H1 (cell line): ENCODE data around the gene MIA2. TPM values are rescaled to one million over a fixed set of nuclear protein-coding genes. Genes with fewer than 3 reads are reported as not detected.

Source experiments
- CTCF ChIA-PET: fragments of 300-600 bp; sonication (Branson Sonifier 250); formaldehyde crosslinking; loops from one replicate; lab custom pipeline; 2021; ENCODE audit not compliant: partially characterized antibody; lab: Charles Lee
- POLR2A ChIA-PET: fragments of 300-600 bp; sonication (Branson Sonifier 250); formaldehyde crosslinking; loops from one replicate; lab custom pipeline; 2021; ENCODE audit warnings: inconsistent platforms; ENCODE audit not compliant: partially characterized antibody; lab: Charles Lee
- DNase-seq, 2 experiments: peaks; one replicate each; pipeline versions ENCODE4 v3.0.0 to v3.0.0-alpha.2; 2010 to 2022; ENCODE audit warnings: low spot score in 2 of 2, low read depth in 1 of 2, mixed read lengths in 1 of 2
- FAIRE-seq: peaks from 2 replicates; lab custom pipeline; 2011; peaks lifted over from hg19 to GRCh38; lab: Jason Lieb, UNC
- H2AFZ ChIP-seq: 2 replicates; pipeline ENCODE4 v1.8.1; 2012; ENCODE audit warnings: low read length, inconsistent platforms
- H2AK5ac ChIP-seq: 2 replicates; pipeline ENCODE4 v1.6.1; 2013; ENCODE audit warnings: low read depth, low read length
- H2BK120ac ChIP-seq: replicated peaks from 2 replicates; pipeline ENCODE3; 2013; ENCODE audit warnings: low read depth, low read length, inconsistent platforms
- H2BK12ac ChIP-seq: 2 replicates; pipeline ENCODE4 v1.6.1; 2013; ENCODE audit warnings: low read depth, low read length
- H2BK15ac ChIP-seq: 2 replicates; pipeline ENCODE4 v1.6.1; 2013; ENCODE audit warnings: low read length
- H2BK20ac ChIP-seq: 2 replicates; pipeline ENCODE4 v1.6.1; 2013; ENCODE audit warnings: low read length
- H2BK5ac ChIP-seq: 2 replicates; pipeline ENCODE4 v1.6.1; 2013; ENCODE audit warnings: low read depth, low read length
- H3K14ac ChIP-seq: 2 replicates; pipeline ENCODE4 v1.6.1; 2013; ENCODE audit warnings: inconsistent platforms; ENCODE audit not compliant: insufficient read length
- H3K18ac ChIP-seq: 2 replicates; pipeline ENCODE4 v1.6.1; 2013; ENCODE audit warnings: low read length; ENCODE audit errors: extremely low read depth
- H3K23ac ChIP-seq: 2 replicates; pipeline ENCODE4 v1.6.1; 2013; ENCODE audit warnings: inconsistent platforms; ENCODE audit not compliant: insufficient read length
- H3K23me2 ChIP-seq: 2 replicates; pipeline ENCODE4 v1.6.1; 2013; ENCODE audit warnings: low read depth, low read length
- H3K27ac ChIP-seq: 2 replicates; pipeline ENCODE4 v1.6.1; 2011; ENCODE audit warnings: low read depth, low read length, inconsistent platforms
- H3K27me3 ChIP-seq, 4 experiments: replicated peaks in 1 of 4; 1 replicate in 1 of 4; 2 replicates in 3 of 4; pipeline versions ENCODE4 v1.6.1 to v1.8.1; 2011 to 2013; ENCODE audit warnings: low read length in 3 of 4, mild to moderate bottlenecking in 3 of 4, inconsistent platforms in 2 of 4, mixed read lengths in 2 of 4, moderate library complexity in 1 of 4; ENCODE audit not compliant: control insufficient read depth in 3 of 4, insufficient read depth in 3 of 4; ENCODE audit errors: extremely low read depth in 1 of 4
- H3K36me3 ChIP-seq, 4 experiments: 2 replicates each; pipeline versions ENCODE4 v1.6.1 to v1.8.1; 2011 to 2013; ENCODE audit warnings: mild to moderate bottlenecking in 4 of 4, low read length in 3 of 4, moderate library complexity in 2 of 4, control low read depth in 1 of 4, inconsistent platforms in 1 of 4; ENCODE audit not compliant: insufficient read depth in 4 of 4, control insufficient read depth in 2 of 4
- H3K4ac ChIP-seq: replicated peaks from 2 replicates; pipeline ENCODE3; 2013; ENCODE audit warnings: low read length, low read depth, mixed read lengths, inconsistent platforms; ENCODE audit not compliant: insufficient read length
- H3K4me1 ChIP-seq, 4 experiments: replicated peaks in 1 of 4; 1 replicate in 1 of 4; 2 replicates in 3 of 4; pipeline versions ENCODE4 v1.6.1 to v1.8.1; 2011 to 2013; ENCODE audit warnings: low read length in 3 of 4, inconsistent platforms in 2 of 4, mixed read lengths in 1 of 4; ENCODE audit not compliant: insufficient read depth in 4 of 4, control insufficient read depth in 3 of 4
- H3K4me2 ChIP-seq, 2 experiments: 2 replicates each; pipeline versions ENCODE4 v1.6.1 to v1.8.1; 2011 to 2013; ENCODE audit warnings: low read depth in 2 of 2, low read length in 2 of 2, control low read depth in 1 of 2, inconsistent platforms in 1 of 2, mild to moderate bottlenecking in 1 of 2; ENCODE audit not compliant: insufficient read depth in 1 of 2
- H3K4me3 ChIP-seq, 4 experiments: fragments of 200-600, 300-600 bp in 1 of 4; sonication (generic), shearing (Covaris generic), sonication (Bioruptor Twin) in 1 of 4; 2 replicates each; pipeline versions ENCODE4 v1.5.1 to v1.8.1; 2011 to 2016; ENCODE audit warnings: low read length in 4 of 4, low read depth in 3 of 4, control low read depth in 2 of 4, inconsistent platforms in 2 of 4, mild to moderate bottlenecking in 2 of 4, mixed read lengths in 1 of 4, moderate library complexity in 1 of 4; ENCODE audit not compliant: insufficient read depth in 2 of 4; ENCODE audit errors: extremely low read depth in 1 of 4
- H3K56ac ChIP-seq: replicated peaks from 2 replicates; pipeline ENCODE3; 2013; ENCODE audit warnings: low read depth, mild to moderate bottlenecking, mixed read lengths, low read length, inconsistent platforms; ENCODE audit not compliant: insufficient read length
- H3K79me1 ChIP-seq: 2 replicates; pipeline ENCODE4 v1.6.1; 2013; ENCODE audit warnings: low read depth, low read length, control low read depth
- H3K79me2 ChIP-seq, 2 experiments: 2 replicates each; pipeline versions ENCODE4 v1.6.1 to v1.8.1; 2012 to 2013; ENCODE audit warnings: low read length in 2 of 2, mild to moderate bottlenecking in 2 of 2, inconsistent platforms in 1 of 2; ENCODE audit not compliant: insufficient read depth in 2 of 2, control insufficient read depth in 1 of 2
- H3K9ac ChIP-seq, 4 experiments: replicated peaks in 1 of 4; 1 replicate in 1 of 4; 2 replicates in 3 of 4; pipeline versions ENCODE4 v1.6.1 to v1.8.1; 2011 to 2013; ENCODE audit warnings: low read depth in 3 of 4, low read length in 3 of 4, control low read depth in 2 of 4, mild to moderate bottlenecking in 2 of 4, moderate library complexity in 2 of 4, inconsistent platforms in 1 of 4; ENCODE audit errors: extremely low read depth in 1 of 4
- H3K9me3 ChIP-seq, 2 experiments: 2 replicates each; pipeline versions ENCODE4 v1.6.1 to v1.8.1; 2012 to 2013; ENCODE audit warnings: mild to moderate bottlenecking in 2 of 2, moderate library complexity in 2 of 2, control low read depth in 1 of 2, inconsistent platforms in 1 of 2, low read depth in 1 of 2, low read length in 1 of 2, mixed read lengths in 1 of 2; ENCODE audit not compliant: insufficient read depth in 2 of 2
- H4K20me1 ChIP-seq, 2 experiments: replicated peaks in 1 of 2; 2 replicates each; pipeline versions ENCODE3 to v1.8.1; 2011 to 2013; ENCODE audit warnings: inconsistent platforms in 2 of 2, low read length in 2 of 2, mild to moderate bottlenecking in 1 of 2; ENCODE audit not compliant: insufficient read depth in 2 of 2, control insufficient read depth in 1 of 2
- H4K5ac ChIP-seq: 2 replicates; pipeline ENCODE4 v1.6.1; 2013; ENCODE audit warnings: low read length, low read depth, mixed read lengths, inconsistent platforms; ENCODE audit not compliant: insufficient read length
- H4K8ac ChIP-seq: 2 replicates; pipeline ENCODE4 v1.8.0; 2013; ENCODE audit warnings: mild to moderate bottlenecking, moderate library complexity, low read length, inconsistent platforms; ENCODE audit not compliant: insufficient read depth; ENCODE audit errors: extremely low read depth
- H4K91ac ChIP-seq: replicated peaks from 2 replicates; pipeline ENCODE3; 2013; ENCODE audit warnings: low read length, mixed read lengths, inconsistent platforms; ENCODE audit not compliant: insufficient read length
- CEBPB ChIP-seq: IDR thresholded peaks from 2 replicates; pipeline ENCODE4 v1.6.1; 2012; ENCODE audit warnings: low read depth, low read length
- KDM1A ChIP-seq: fragments of 200-600, 300-600 bp; sonication (generic); IDR thresholded peaks from 2 replicates; pipeline ENCODE4 v1.7.1; 2016; ENCODE audit warnings: mild to moderate bottlenecking, low read length, borderline replicate concordance
- POLR2A ChIP-seq, 2 experiments: IDR thresholded peaks; 1 replicate in 1 of 2; 2 replicates in 1 of 2; pipeline ENCODE4 v1.6.1; 2011; ENCODE audit warnings: low read depth in 2 of 2, low read length in 2 of 2, mild to moderate bottlenecking in 2 of 2; ENCODE audit errors: control extremely low read depth in 1 of 2
- RAD21 ChIP-seq, 2 experiments: IDR thresholded peaks in 1 of 2; conservative IDR thresholded peaks in 1 of 2; 2 replicates each; pipeline ENCODE4 v1.6.1; 2011; ENCODE audit warnings: low read depth in 2 of 2, low read length in 2 of 2, improper control_type of control experiment in 1 of 2, inconsistent platforms in 1 of 2, mild to moderate bottlenecking in 1 of 2, moderate library complexity in 1 of 2
- SIN3A ChIP-seq, 2 experiments: IDR thresholded peaks in 1 of 2; conservative IDR thresholded peaks in 1 of 2; 2 replicates each; pipeline ENCODE4 v1.6.1; 2011 to 2012; ENCODE audit warnings: low read length in 2 of 2, improper control_type of control experiment in 1 of 2, low read depth in 1 of 2, mild to moderate bottlenecking in 1 of 2
- SP4 ChIP-seq: IDR thresholded peaks from 2 replicates; pipeline ENCODE4 v1.6.1; 2012; ENCODE audit warnings: low read length, inconsistent platforms
- WGBS, 2 experiments: shearing (Covaris generic) in 1 of 2; methylation state at CpG; one replicate each; pipeline versions ENCODE4 v1.1.6 to v1.1.7; 2013 to 2015; ENCODE audit warnings: low lambda C conversion rate in 2 of 2, mixed read lengths in 2 of 2, inconsistent platforms in 1 of 2, low coverage in 1 of 2, missing lambda C conversion rate in 1 of 2; ENCODE audit not compliant: insufficient replicate concordance in 2 of 2, insufficient coverage in 1 of 2, insufficient read length in 1 of 2; ENCODE audit errors: extremely low coverage in 1 of 2, missing lambda C conversion rate in 1 of 2; 5-methylcytosine and 5-hydroxymethylcytosine counted together
- polyA plus RNA-seq, 7 experiments: library from polyadenylated mRNA; depleted of rRNA in 3 of 7; stranded (reverse) in 5 of 7; unstranded in 2 of 7; fragments of >200 nt in 5 of 7; fragments of 200-250 nt in 2 of 7; gene quantifications; 1 replicate in 5 of 7; 2 replicates in 1 of 7; 4 replicates in 1 of 7; pipeline versions ENCODE4 v1.2.1 to v1.2.3, GENCODE V29; 2011 to 2013; ENCODE audit warnings: missing spikeins in 2 of 7, mixed read lengths in 2 of 7
- total RNA-seq: library from RNA; stranded (reverse); fragmentation: NEBNext Ultra II Directional; extraction: Animal tissue kit (Norgen Biotek cat#: 25700); gene quantifications from 2 replicates; pipeline ENCODE4 v1.2.1, GENCODE V29; 2021
- TF ChIP-seq, protein P1 (sequence below): IDR thresholded peaks from 2 replicates; pipeline ENCODE4 v1.6.1; 2012; ENCODE audit warnings: inconsistent platforms

Gene MIA2
- total and polyA plus RNA-seq, 2 of the 8 experiments (the other 6 are each of a cell fraction or from before 2014, with no cell fraction given) = 10.1 to 15.0 TPM

DNA sequence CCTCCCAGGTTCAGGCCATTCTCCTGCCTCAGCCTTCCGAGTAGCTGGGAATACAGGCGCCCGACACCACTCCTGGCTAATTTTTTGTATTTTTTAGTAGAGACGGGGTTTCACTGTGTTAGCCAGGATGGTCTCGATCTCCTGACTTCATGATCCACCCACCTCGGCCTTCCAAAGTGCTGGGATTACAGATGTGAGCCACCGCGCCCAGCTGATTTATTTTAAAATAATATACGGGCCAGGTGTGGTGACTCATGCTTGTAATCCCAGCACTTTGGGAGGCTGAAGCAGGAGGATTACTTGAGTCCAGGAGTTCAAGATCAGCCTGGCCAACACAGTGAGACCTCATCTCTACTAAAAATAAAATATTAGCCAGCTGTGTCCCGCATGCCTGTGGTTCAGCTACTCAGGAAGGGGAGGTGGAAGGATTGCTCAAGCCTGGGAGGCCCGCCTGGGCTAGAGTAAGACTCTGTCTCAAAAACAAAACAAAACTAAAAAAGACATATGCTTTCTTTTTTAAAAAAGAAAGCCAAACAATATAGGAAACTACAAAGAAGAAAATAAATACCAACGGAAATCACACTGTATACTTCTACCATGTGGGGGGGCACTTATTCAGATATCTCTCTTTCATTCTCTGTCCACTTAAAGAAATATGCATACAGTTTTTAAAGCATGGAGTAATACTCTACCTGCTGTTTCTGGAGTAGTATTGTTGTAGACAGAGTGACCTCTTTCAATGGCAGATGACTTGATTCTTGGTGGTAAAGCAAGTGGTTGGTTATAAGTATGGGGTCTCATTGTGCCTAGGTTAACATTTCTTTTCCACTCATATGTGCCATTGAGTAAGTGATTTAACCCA is 930 bp upstream of the MIA2 start:
- no peak overlapping the region for H2AFZ ChIP-seq
- H3K23ac ChIP-seq = no peak overlapping the region
- H4K5ac ChIP-seq = no peak overlapping the region
- TF ChIP-seq POLR2A (IDR thresholded peaks at IDR 0.05; ENCODE audit: control extremely low read depth in 1 of 2, low read depth in 2 of 2, low read length in 2 of 2) (no peak), KDM1A (no peak), CEBPB (no peak), RAD21 (IDR thresholded peaks at IDR 0.05 in 1 of 2, conservative IDR thresholded peaks at IDR 0.05 in 1 of 2; ENCODE audit: low read depth in 2 of 2, low read length in 2 of 2) (no peak), SIN3A (conservative IDR thresholded peaks at IDR 0.05 in 1 of 2, IDR thresholded peaks at IDR 0.05 in 1 of 2; ENCODE audit: low read depth in 1 of 2, low read length in 2 of 2) (no peak), SP4 (no peak)
- TF ChIP-seq, protein P1, sequence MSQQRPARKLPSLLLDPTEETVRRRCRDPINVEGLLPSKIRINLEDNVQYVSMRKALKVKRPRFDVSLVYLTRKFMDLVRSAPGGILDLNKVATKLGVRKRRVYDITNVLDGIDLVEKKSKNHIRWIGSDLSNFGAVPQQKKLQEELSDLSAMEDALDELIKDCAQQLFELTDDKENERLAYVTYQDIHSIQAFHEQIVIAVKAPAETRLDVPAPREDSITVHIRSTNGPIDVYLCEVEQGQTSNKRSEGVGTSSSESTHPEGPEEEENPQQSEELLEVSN = no peak
- TF ChIP-seq, all 59 proteins: peak for 0
- 94% methylated on average over 12 of the region's 12 CpGs; no CpG with 5 or more reads in 1 of the 2 experiments for WGBS, 2 experiments
- Histone ChIP-seq H3K56ac (no peak overlapping the region), H3K79me1 (no peaks in the 10 kb centered on the region), H3K36me3 (no peaks in the 10 kb centered on the region), H3K27ac (no peak overlapping the region), H4K8ac (no peak overlapping the region), H2BK15ac (no peak overlapping the region), H3K4me2 (no peak overlapping the region), H3K4me3 (no peak overlapping the region), H3K18ac (no peak overlapping the region), H2BK12ac (no peak overlapping the region), H2BK5ac (no peak overlapping the region), H3K9me3 (no peaks in the 10 kb centered on the region), H3K4me1 (no peaks in the 10 kb centered on the region), H2BK20ac (no peak overlapping the region), H3K4ac (no peak overlapping the region), H2BK120ac (no peak overlapping the region), H3K14ac (no peak overlapping the region), H4K20me1 (no peaks in the 10 kb centered on the region), H3K79me2 (no peaks in the 10 kb centered on the region), H3K9ac (no peak overlapping the region), H4K91ac (no peak overlapping the region), H3K27me3 (no peaks in the 10 kb centered on the region), H3K23me2 (no peaks in the 10 kb centered on the region), H2AK5ac (no peak overlapping the region)
- ChIA-PET POLR2A (interaction anchor here (1.0 kb wide), 1 partner anchor 79 kb away, joined by 4 read pairs; no protein-coding TSS in a partner anchor), CTCF (interaction anchor here (0.7 to 2.6 kb wide), 22 partner anchors 8 to 1425 kb away, joined by 3 to 21 read pairs (median 4); partner anchors contain the start of gene TRAPPC6B)
- FAIRE-seq = no peak
- DNase-seq = no peak
